Mammary epithelial cell (primary cell): ENCODE results near the gene SCN8A.

ENCODE experiments used
- CTCF ChIP-seq, 2 donors: IDR thresholded peaks in 1 of 2; conservative IDR thresholded peaks in 1 of 2; 2 replicates each; pipeline ENCODE4 v1.5.1; 2011 to 2012; ENCODE audit warnings: inconsistent platforms in 2 of 2, low read length in 2 of 2, mild to moderate bottlenecking in 2 of 2, control low read depth in 1 of 2, low read depth in 1 of 2; ENCODE audit not compliant: insufficient read depth in 1 of 2; ENCODE audit errors: extremely low read depth in 1 of 2
- EZH2 ChIP-seq: IDR thresholded peaks from 2 replicates; pipeline ENCODE4 v1.6.1; 2012; ENCODE audit warnings: low read length, inconsistent platforms, borderline replicate concordance

- TF ChIP-seq CTCF (conservative IDR thresholded peaks at IDR 0.05 in 1 of 2, IDR thresholded peaks at IDR 0.05 in 1 of 2; ENCODE audit: extremely low read depth in 1 of 2, insufficient read depth in 1 of 2, low read depth in 1 of 2, low read length in 2 of 2) (no peak), EZH2 (no peak)
These were observed 9.7 kb downstream of the SCN8A start for GRCh38 chr12:51600721-51601120.
